Panc1 (cell line): Measurements from ENCODE around the gene ARID5B.

Source experiments
- CTCF ChIP-seq: fragments of 450-650 bp; IDR thresholded peaks from 2 replicates; pipeline ENCODE4 v1.5.1; 2017; ENCODE audit warnings: mild to moderate bottlenecking
- POLR2AphosphoS5 ChIP-seq: IDR thresholded peaks from 2 replicates; pipeline ENCODE4 v1.6.1; 2012; ENCODE audit warnings: mild to moderate bottlenecking, low read depth, low read length, moderate library complexity
- REST ChIP-seq, 2 experiments: IDR thresholded peaks; 2 replicates each; pipeline ENCODE4 v1.6.1; 2011 to 2012; ENCODE audit warnings: low read depth in 2 of 2, control low read depth in 1 of 2, low read length in 1 of 2, mild to moderate bottlenecking in 1 of 2, moderate library complexity in 1 of 2; ENCODE audit not compliant: insufficient read depth in 1 of 2

GRCh38 chr10:62085821-62086220 is 184.3 kb downstream of the ARID5B start:
- TF ChIP-seq REST (IDR thresholded peaks at IDR 0.05; ENCODE audit: insufficient read depth in 1 of 2, low read depth in 2 of 2, low read length in 1 of 2), result no peak
- TF ChIP-seq CTCF, result no peak
- no peak for TF ChIP-seq POLR2AphosphoS5
